ENCODE measurements around the gene RNF217. TPM values are rescaled to one million over a fixed set of nuclear protein-coding genes. Genes with fewer than 3 reads are reported as not detected.
A peak's percentile ranks its signal among the peaks of the same experiment; 100 is the strongest.

RNF217 gene
- total and polyA plus RNA-seq, 10 of the 15 experiments (the other 5 are each of a cell fraction or from before 2014, with no cell fraction given) = under 0.01 to 11.7 (median 0.04) TPM; not detected in 3

DNA sequence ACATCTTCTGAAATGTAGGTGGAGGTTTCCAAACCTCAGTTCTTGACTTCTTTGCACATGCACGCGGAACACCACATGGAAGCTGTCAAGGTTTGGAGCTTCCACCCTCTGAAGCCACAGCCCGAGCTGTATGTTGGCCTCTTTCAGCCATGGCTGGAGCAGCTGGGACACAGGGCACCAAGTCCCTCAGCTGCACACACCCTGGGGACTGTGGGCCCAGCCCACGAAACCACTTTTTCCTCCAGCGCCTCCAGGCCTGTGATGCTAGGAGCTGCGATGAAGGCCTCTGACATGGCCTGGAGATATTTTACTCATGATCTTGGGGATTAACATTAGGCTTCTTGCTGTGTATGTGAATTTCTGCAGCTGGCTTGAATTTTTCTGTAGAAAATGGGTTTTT is 68.7 kb downstream of the RNF217 start:
- DNase-seq (ENCODE audit: low read depth, low spot score) (no peak), ATAC-seq (no peak), FAIRE-seq (no peak)
- Histone ChIP-seq H3K79me2 (ENCODE audit: control insufficient read depth, insufficient read depth, low read length) (no peaks in the 10 kb centered on the region), H2AFZ (ENCODE audit: control insufficient read depth, low read depth, low read length) (no peak overlapping the region), H3K27me3 (replicated peaks in 1 of 2; ENCODE audit: control insufficient read depth in 2 of 2, insufficient read depth in 2 of 2, low read length in 1 of 2) (no peaks in the 10 kb centered on the region), H3K4me1 (ENCODE audit: control insufficient read depth, insufficient read depth, low read length) (no peaks in the 10 kb centered on the region), H3K4me3 (no peak overlapping the region), H3K9me3 (replicated peaks; ENCODE audit: control insufficient read depth, insufficient read depth, low read length) (no peaks in the 10 kb centered on the region), H3K36me3 (ENCODE audit: control insufficient read depth in 2 of 2, insufficient read depth in 2 of 2, low read length in 1 of 2) (no peaks in the 10 kb centered on the region), H3K27ac (ENCODE audit: control insufficient read depth, insufficient read depth) (no peak overlapping the region), H3K4me2 (ENCODE audit: control insufficient read depth, insufficient read depth) (no peak overlapping the region), H3K9ac (ENCODE audit: control insufficient read depth, insufficient read depth, low read length) (no peak overlapping the region), H4K20me1 (ENCODE audit: control insufficient read depth, insufficient read depth) (no peaks in the 10 kb centered on the region)
- no TSS peak for BruUV-seq (replicated peaks)
- intact Hi-C loops (cut with micrococcal nuclease; ENCODE audit: unreplicated experiment) = no loop called here
- no peak for TF ChIP-seq ZZZ3 (IDR thresholded peaks at IDR 0.05; ENCODE audit: control insufficient read depth, insufficient read length, low read depth)
- TF ChIP-seq, protein P1, sequence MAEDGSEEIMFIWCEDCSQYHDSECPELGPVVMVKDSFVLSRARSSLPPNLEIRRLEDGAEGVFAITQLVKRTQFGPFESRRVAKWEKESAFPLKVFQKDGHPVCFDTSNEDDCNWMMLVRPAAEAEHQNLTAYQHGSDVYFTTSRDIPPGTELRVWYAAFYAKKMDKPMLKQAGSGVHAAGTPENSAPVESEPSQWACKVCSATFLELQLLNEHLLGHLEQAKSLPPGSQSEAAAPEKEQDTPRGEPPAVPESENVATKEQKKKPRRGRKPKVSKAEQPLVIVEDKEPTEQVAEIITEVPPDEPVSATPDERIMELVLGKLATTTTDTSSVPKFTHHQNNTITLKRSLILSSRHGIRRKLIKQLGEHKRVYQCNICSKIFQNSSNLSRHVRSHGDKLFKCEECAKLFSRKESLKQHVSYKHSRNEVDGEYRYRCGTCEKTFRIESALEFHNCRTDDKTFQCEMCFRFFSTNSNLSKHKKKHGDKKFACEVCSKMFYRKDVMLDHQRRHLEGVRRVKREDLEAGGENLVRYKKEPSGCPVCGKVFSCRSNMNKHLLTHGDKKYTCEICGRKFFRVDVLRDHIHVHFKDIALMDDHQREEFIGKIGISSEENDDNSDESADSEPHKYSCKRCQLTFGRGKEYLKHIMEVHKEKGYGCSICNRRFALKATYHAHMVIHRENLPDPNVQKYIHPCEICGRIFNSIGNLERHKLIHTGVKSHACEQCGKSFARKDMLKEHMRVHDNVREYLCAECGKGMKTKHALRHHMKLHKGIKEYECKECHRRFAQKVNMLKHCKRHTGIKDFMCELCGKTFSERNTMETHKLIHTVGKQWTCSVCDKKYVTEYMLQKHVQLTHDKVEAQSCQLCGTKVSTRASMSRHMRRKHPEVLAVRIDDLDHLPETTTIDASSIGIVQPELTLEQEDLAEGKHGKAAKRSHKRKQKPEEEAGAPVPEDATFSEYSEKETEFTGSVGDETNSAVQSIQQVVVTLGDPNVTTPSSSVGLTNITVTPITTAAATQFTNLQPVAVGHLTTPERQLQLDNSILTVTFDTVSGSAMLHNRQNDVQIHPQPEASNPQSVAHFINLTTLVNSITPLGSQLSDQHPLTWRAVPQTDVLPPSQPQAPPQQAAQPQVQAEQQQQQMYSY (CRISPR knock-in tag; IDR thresholded peaks at IDR 0.05) = no peak
- TF ChIP-seq ATF7 (IDR thresholded peaks at IDR 0.05; ENCODE audit: low read depth) = no peak
- POLR2A ChIA-PET = no interaction called here
- in situ Hi-C loops (cut with MboI) = no loop called here
- CTCF ChIA-PET = no interaction called here
- 60% methylated on average over 6 of the region's 6 CpGs for WGBS (ENCODE audit: insufficient coverage, insufficient replicate concordance, low lambda C conversion rate, missing lambda C conversion rate)
- RAD21 ChIA-PET (ENCODE audit: unreplicated experiment) = no interaction called here
- SMC1A ChIA-PET (ENCODE audit: uncharacterized antibody, unreplicated experiment) = no interaction called here

DNA sequence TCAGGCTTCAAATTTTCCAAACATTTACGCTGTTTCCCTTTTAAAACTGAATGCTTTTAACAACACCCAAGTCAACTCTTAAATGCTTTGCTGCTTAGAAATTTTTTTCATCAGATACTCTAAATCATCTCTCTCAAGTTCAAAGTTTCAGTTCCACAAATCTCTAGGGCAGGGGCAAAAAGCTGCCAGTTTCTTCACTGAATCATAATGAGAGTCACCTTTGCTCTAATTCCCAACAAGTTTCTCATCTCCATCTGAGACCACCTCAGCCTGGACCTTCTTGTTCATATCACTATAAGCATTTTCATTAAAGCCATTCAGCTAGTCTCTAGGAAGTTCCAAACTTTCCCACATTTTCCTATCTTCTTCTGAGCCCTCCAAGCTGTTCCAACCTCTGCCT is 69.1 kb downstream of the RNF217 start:
- no peak overlapping the region for H3K4me2 ChIP-seq (ENCODE audit: control insufficient read depth, insufficient read depth)
- ChIA-PET CTCF (no interaction called here), POLR2A (no interaction called here), RAD21 (ENCODE audit: unreplicated experiment) (no interaction called here), SMC1A (ENCODE audit: uncharacterized antibody, unreplicated experiment) (no interaction called here)
- H3K27ac ChIP-seq (ENCODE audit: control insufficient read depth, insufficient read depth) = no peak overlapping the region
- H2AFZ ChIP-seq (ENCODE audit: control insufficient read depth, low read depth, low read length) = no peak overlapping the region
- H4K20me1 ChIP-seq (ENCODE audit: control insufficient read depth, insufficient read depth) = no peaks in the 10 kb centered on the region
- no peak overlapping the region for H3K4me3 ChIP-seq
- TF ChIP-seq IKZF2 (IDR thresholded peaks at IDR 0.05) = 0 out of 4 replicates have a peak, but pooled peaks of 1 of the 2 experiments have one; percentile 42
- 0 out of 2 replicates have a peak, but pooled peaks have one; percentile 4 for TF ChIP-seq SPI1 (IDR thresholded peaks at IDR 0.05; ENCODE audit: borderline replicate concordance, insufficient read depth, low read depth, low read length)
- TF ChIP-seq, protein P2, sequence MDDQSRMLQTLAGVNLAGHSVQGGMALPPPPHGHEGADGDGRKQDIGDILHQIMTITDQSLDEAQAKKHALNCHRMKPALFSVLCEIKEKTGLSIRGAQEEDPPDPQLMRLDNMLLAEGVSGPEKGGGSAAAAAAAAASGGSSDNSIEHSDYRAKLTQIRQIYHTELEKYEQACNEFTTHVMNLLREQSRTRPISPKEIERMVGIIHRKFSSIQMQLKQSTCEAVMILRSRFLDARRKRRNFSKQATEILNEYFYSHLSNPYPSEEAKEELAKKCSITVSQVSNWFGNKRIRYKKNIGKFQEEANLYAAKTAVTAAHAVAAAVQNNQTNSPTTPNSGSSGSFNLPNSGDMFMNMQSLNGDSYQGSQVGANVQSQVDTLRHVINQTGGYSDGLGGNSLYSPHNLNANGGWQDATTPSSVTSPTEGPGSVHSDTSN (IDR thresholded peaks at IDR 0.05; ENCODE audit: insufficient replicate concordance, low read depth, low read length) = no peak
- TF ChIP-seq MEF2A (IDR thresholded peaks at IDR 0.05; ENCODE audit: insufficient read depth, low read depth, low read length) = no peak
- TF ChIP-seq NR2F1 (conservative IDR thresholded peaks at IDR 0.05) = peak; percentile 77
- H3K9me3 ChIP-seq (replicated peaks; ENCODE audit: control insufficient read depth, insufficient read depth, low read length) = no peaks in the 10 kb centered on the region
- no peaks in the 10 kb centered on the region for H3K79me2 ChIP-seq (ENCODE audit: control insufficient read depth, insufficient read depth, low read length)
- in situ Hi-C loops (cut with MboI) (no loop called here), intact Hi-C loops (cut with micrococcal nuclease; ENCODE audit: unreplicated experiment) (no loop called here)
- no peak overlapping the region for H3K9ac ChIP-seq (ENCODE audit: control insufficient read depth, insufficient read depth, low read length)
- H3K36me3 ChIP-seq (ENCODE audit: control insufficient read depth in 2 of 2, insufficient read depth in 2 of 2, low read length in 1 of 2) = no peaks in the 10 kb centered on the region
- ATAC-seq (no peak), DNase-seq (ENCODE audit: low read depth, low spot score) (no peak), FAIRE-seq (no peak)
- no TSS peak for BruUV-seq (replicated peaks)
- no peaks in the 10 kb centered on the region for H3K27me3 ChIP-seq (replicated peaks in 1 of 2; ENCODE audit: control insufficient read depth in 2 of 2, insufficient read depth in 2 of 2, low read length in 1 of 2)
- no peaks in the 10 kb centered on the region for H3K4me1 ChIP-seq (ENCODE audit: control insufficient read depth, insufficient read depth, low read length)
- 19% methylated on average over 1 of the region's 1 CpG for WGBS (ENCODE audit: insufficient coverage, insufficient replicate concordance, low lambda C conversion rate, missing lambda C conversion rate)
